H9 (cell line): ENCODE measurements around the gene ARHGEF12. TPM values are rescaled to one million over a fixed set of nuclear protein-coding genes. Genes with fewer than 3 reads are reported as not detected.

Experiments
- DNase-seq: peaks from one replicate; pipeline ENCODE4 v3.0.0-alpha.2; 2017
- H2AFZ ChIP-seq: one replicate; pipeline ENCODE4 v1.6.1; 2013; ENCODE audit warnings: mild to moderate bottlenecking, low read length, control low read depth, moderate library complexity
- H2AK5ac ChIP-seq: 2 replicates; pipeline ENCODE4 v1.6.1; 2013; ENCODE audit warnings: low read length, control low read depth, mixed read lengths; ENCODE audit not compliant: insufficient read length
- H2BK120ac ChIP-seq: one replicate; pipeline ENCODE4 v1.6.1; 2013; ENCODE audit warnings: low read depth, mild to moderate bottlenecking, low read length, control low read depth, inconsistent platforms; ENCODE audit not compliant: poor library complexity, severe bottlenecking
- H2BK12ac ChIP-seq: 2 replicates; pipeline ENCODE4 v1.6.1; 2013; ENCODE audit warnings: low read length, control low read depth, mixed read lengths, low read depth; ENCODE audit not compliant: insufficient read length
- H2BK15ac ChIP-seq: 2 replicates; pipeline ENCODE4 v1.6.1; 2013; ENCODE audit warnings: low read depth, low read length, control low read depth
- H2BK20ac ChIP-seq: one replicate; pipeline ENCODE4 v1.6.1; 2013; ENCODE audit warnings: low read depth, mild to moderate bottlenecking, low read length, control low read depth, inconsistent platforms; ENCODE audit not compliant: poor library complexity, severe bottlenecking
- H2BK5ac ChIP-seq: 2 replicates; pipeline ENCODE4 v1.6.1; 2013; ENCODE audit warnings: low read length, control low read depth, mixed read lengths; ENCODE audit not compliant: insufficient read length
- H3K14ac ChIP-seq: 2 replicates; pipeline ENCODE4 v1.6.1; 2013; ENCODE audit warnings: low read length, control low read depth; ENCODE audit not compliant: insufficient read depth
- H3K18ac ChIP-seq: 2 replicates; pipeline ENCODE4 v1.6.1; 2013; ENCODE audit warnings: low read depth, mild to moderate bottlenecking, mixed read lengths, low read length, control low read depth; ENCODE audit not compliant: insufficient read length
- H3K23ac ChIP-seq: 2 replicates; pipeline ENCODE4 v1.6.1; 2013; ENCODE audit warnings: low read length, control low read depth, mixed read lengths, low read depth; ENCODE audit not compliant: insufficient read length
- H3K23me2 ChIP-seq: 2 replicates; pipeline ENCODE4 v1.6.1; 2013; ENCODE audit warnings: low read depth, mild to moderate bottlenecking, mixed read lengths, low read length, control low read depth; ENCODE audit not compliant: insufficient read length, poor library complexity, severe bottlenecking
- H3K27ac ChIP-seq: 2 replicates; pipeline ENCODE4 v1.5.1; 2013; ENCODE audit warnings: low read length, control low read depth, mixed read lengths, low read depth; ENCODE audit not compliant: insufficient read length
- H3K27me3 ChIP-seq: 2 replicates; pipeline ENCODE4 v1.6.1; 2013; ENCODE audit warnings: low read length, control low read depth, inconsistent platforms; ENCODE audit not compliant: insufficient read depth
- H3K4ac ChIP-seq: 2 replicates; pipeline ENCODE4 v1.6.1; 2013; ENCODE audit warnings: low read depth, mild to moderate bottlenecking, control low read depth, inconsistent platforms, low read length, moderate library complexity
- H3K4me1 ChIP-seq: 2 replicates; pipeline ENCODE4 v1.6.1; 2013; ENCODE audit warnings: low read length, control low read depth, inconsistent platforms; ENCODE audit not compliant: insufficient read depth
- H3K4me2 ChIP-seq: 2 replicates; pipeline ENCODE4 v1.6.1; 2013; ENCODE audit warnings: low read length, control low read depth, mixed read lengths; ENCODE audit not compliant: insufficient read length, insufficient read depth
- H3K56ac ChIP-seq: 2 replicates; pipeline ENCODE4 v1.6.1; 2013; ENCODE audit warnings: low read depth, mild to moderate bottlenecking, mixed read lengths, low read length, control low read depth; ENCODE audit not compliant: insufficient read length
- H3K79me1 ChIP-seq: 2 replicates; pipeline ENCODE4 v1.6.1; 2013; ENCODE audit warnings: low read depth, mild to moderate bottlenecking, moderate library complexity, low read length, control low read depth, inconsistent platforms; ENCODE audit not compliant: insufficient read depth, poor library complexity, severe bottlenecking
- H3K79me2 ChIP-seq: 2 replicates; pipeline ENCODE4 v1.6.1; 2013; ENCODE audit warnings: low read length, control low read depth, inconsistent platforms; ENCODE audit not compliant: insufficient read depth
- H3K9ac ChIP-seq: 2 replicates; pipeline ENCODE4 v1.6.1; 2013; ENCODE audit warnings: low read length, control low read depth, mixed read lengths; ENCODE audit not compliant: insufficient read length; ENCODE audit errors: extremely low read depth
- H3K9me3 ChIP-seq: one replicate; pipeline ENCODE4 v1.6.1; 2013; ENCODE audit warnings: low read depth, low read length, inconsistent platforms; ENCODE audit not compliant: control insufficient read depth
- H3T11ph ChIP-seq: one replicate; pipeline ENCODE4 v1.6.1; 2013; ENCODE audit warnings: mild to moderate bottlenecking, low read length, control low read depth, inconsistent platforms
- H4K20me1 ChIP-seq: one replicate; pipeline ENCODE4 v1.6.1; 2013; ENCODE audit not compliant: control insufficient read depth, insufficient read length, insufficient read depth
- H4K5ac ChIP-seq: 2 replicates; pipeline ENCODE4 v1.6.1; 2013; ENCODE audit warnings: low read depth, mild to moderate bottlenecking, mixed read lengths, low read length, control low read depth; ENCODE audit not compliant: insufficient read length
- H4K8ac ChIP-seq: replicated peaks from 2 replicates; pipeline ENCODE4 v1.6.1; 2013; ENCODE audit warnings: low read length, control low read depth, mixed read lengths, low read depth; ENCODE audit not compliant: insufficient read length
- H4K91ac ChIP-seq: 2 replicates; pipeline ENCODE4 v1.6.1; 2013; ENCODE audit warnings: low read depth, mild to moderate bottlenecking, moderate library complexity, mixed read lengths, low read length, control low read depth; ENCODE audit not compliant: insufficient read length
- H3K27ac Mint-ChIP-seq, 3 experiments: 2 replicates in 2 of 3; 3 replicates in 1 of 3; pipeline ENCODE4 v1.8.0; 2020 to 2021; ENCODE audit warnings: mixed read lengths in 3 of 3, mild to moderate bottlenecking in 1 of 3, moderate library complexity in 1 of 3
- H3K27me3 Mint-ChIP-seq: 2 replicates; pipeline ENCODE4 v1.8.0; 2021; ENCODE audit warnings: low read depth, mild to moderate bottlenecking, moderate library complexity, mixed read lengths
- H3K36me3 Mint-ChIP-seq, 3 experiments: 2 replicates in 2 of 3; 3 replicates in 1 of 3; pipeline ENCODE4 v1.8.0; 2020 to 2021; ENCODE audit warnings: low read depth in 3 of 3, mixed read lengths in 3 of 3; ENCODE audit not compliant: insufficient read depth in 1 of 3
- H3K4me1 Mint-ChIP-seq, 2 experiments: 2 replicates each; pipeline ENCODE4 v1.8.0; 2020; ENCODE audit warnings: mixed read lengths in 2 of 2
- H3K4me3 Mint-ChIP-seq, 2 experiments: 2 replicates in 1 of 2; 3 replicates in 1 of 2; pipeline ENCODE4 v1.8.0; 2020 to 2021; ENCODE audit warnings: mild to moderate bottlenecking in 2 of 2, mixed read lengths in 2 of 2, moderate library complexity in 1 of 2
- H3K9me3 Mint-ChIP-seq, 2 experiments: 2 replicates in 1 of 2; 3 replicates in 1 of 2; pipeline ENCODE4 v1.8.0; 2020; ENCODE audit warnings: mild to moderate bottlenecking in 2 of 2, mixed read lengths in 2 of 2, moderate library complexity in 1 of 2
- CTCF ChIP-seq: fragments of 200-600 bp; sonication (generic); conservative IDR thresholded peaks from 3 replicates; pipeline ENCODE4 v1.8.0; 2021; ENCODE audit warnings: antibody characterized with exemption, mild to moderate bottlenecking
- WGBS: extraction: QIAGEN DNeasy Blood & Tissue Kit; methylation state at CpG from one replicate; pipeline ENCODE4 v1.1.7; 2013; ENCODE audit warnings: missing lambda C conversion rate, low lambda C conversion rate, mixed read lengths; ENCODE audit not compliant: insufficient read length; ENCODE audit errors: extremely low coverage; 5-methylcytosine and 5-hydroxymethylcytosine counted together
- total RNA-seq: library from RNA; stranded (reverse); gene quantifications from 2 replicates; pipeline ENCODE4 v1.2.1, GENCODE V29; 2021

Gene ARHGEF12
- total RNA-seq, 1 experiment from 2014 or later: 27.0 TPM

- Histone ChIP-seq H3K4me1 (peaks cover 4% of the 10 kb centered on the region; the same call in 1 of the 2 replicates), H3K9ac (no peak overlapping the region), H3K79me1 (peaks cover 2% of the 10 kb centered on the region), H2BK5ac (no peak overlapping the region), H2AFZ (no peak overlapping the region), H3K27ac (no peak overlapping the region), H2BK120ac (no peak overlapping the region), H4K20me1 (no peaks in the 10 kb centered on the region), H3K23me2 (no peaks in the 10 kb centered on the region), H3K9me3 (no peaks in the 10 kb centered on the region), H2BK12ac (no peak overlapping the region), H3K56ac (no peak overlapping the region), H2BK15ac (no peak overlapping the region), H4K91ac (no peak overlapping the region), H3K27me3 (no peaks in the 10 kb centered on the region), H3T11ph (no peak overlapping the region), H2BK20ac (no peak overlapping the region), H3K79me2 (no peaks in the 10 kb centered on the region; the same call in 1 of the 2 replicates), H4K5ac (no peak overlapping the region), H3K23ac (no peak overlapping the region), H3K4ac (no peak overlapping the region), H3K18ac (no peak overlapping the region), H4K8ac (no peak overlapping the region), H2AK5ac (no peak overlapping the region), H3K14ac (no peak overlapping the region), H3K4me2 (no peak overlapping the region)
- Mint-ChIP-seq H3K36me3 (peaks cover 0 to 28% (median 6%) of the 10 kb centered on the region in 3 experiments; a peak in 4 of 7 replicates), H3K27ac (no peak overlapping the region), H3K9me3 (peaks cover 4 to 13% of the 10 kb centered on the region in 2 experiments; a peak in 4 of 5 replicates), H3K4me3 (no peak overlapping the region), H3K4me1 (peaks cover 16 to 20% of the 10 kb centered on the region in 2 experiments), H3K27me3 (no peaks in the 10 kb centered on the region)
- TF ChIP-seq CTCF: no peak
- WGBS: no CpG with 5 or more reads among the region's 5 CpGs
- DNase-seq: no peak
These were observed 53.7 kb downstream of the ARHGEF12 start for GRCh38 chr11:120389693-120390584.
